Measurements from ENCODE around the gene ACTA1.

ACTA1 gene

GRCh38 chr1:229438021-229438420 is 4.1 kb upstream of the ACTA1 start:
- no peaks in the 10 kb centered on the region for H3K9me3 ChIP-seq (ENCODE audit: control insufficient read depth, insufficient read depth, low read depth, low read length)
- H3K9ac ChIP-seq (ENCODE audit: low read length), result no peak overlapping the region
- no peak overlapping the region for H3K4me3 ChIP-seq (ENCODE audit: low read depth, low read length)
- no peak overlapping the region for H3K27ac ChIP-seq (ENCODE audit: low read depth, low read length)
- H3K36me3 ChIP-seq (ENCODE audit: control insufficient read depth, insufficient read depth, low read length), result peaks cover 37% of the 10 kb centered on the region
- H3K4me1 ChIP-seq (ENCODE audit: control insufficient read depth, insufficient read depth, low read length), result peaks cover 5% of the 10 kb centered on the region; the same call in 1 of the 2 replicates
- H3K27me3 ChIP-seq (ENCODE audit: control insufficient read depth, insufficient read depth, low read length), result peaks cover 33% of the 10 kb centered on the region

DNA sequence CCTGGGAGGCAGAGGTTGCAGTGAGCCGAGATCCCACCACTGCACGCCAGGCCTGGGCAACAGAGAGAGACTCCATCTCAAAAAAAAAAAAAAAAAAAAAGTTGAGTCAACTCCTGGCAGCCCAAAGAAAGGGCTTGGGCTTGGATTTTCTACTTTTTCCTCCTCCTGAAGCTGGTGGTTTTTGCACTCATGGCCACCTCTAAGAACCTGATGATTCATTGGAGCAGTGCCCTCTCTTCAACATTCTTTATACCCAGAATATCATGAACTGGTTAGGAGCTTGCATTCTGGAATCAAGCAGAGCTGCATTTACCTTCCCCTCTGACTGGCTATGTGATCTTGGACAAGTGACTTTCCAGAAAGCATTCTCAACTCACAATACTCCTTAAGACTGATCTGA is 3.5 kb upstream of the ACTA1 start:
- H3K27me3 ChIP-seq (ENCODE audit: control insufficient read depth, insufficient read depth, low read length), result peaks cover 39% of the 10 kb centered on the region
- H3K36me3 ChIP-seq (ENCODE audit: control insufficient read depth, insufficient read depth, low read length), result peaks cover 32% of the 10 kb centered on the region
- no peak overlapping the region for H3K9ac ChIP-seq (ENCODE audit: low read length)
- H3K27ac ChIP-seq (ENCODE audit: low read depth, low read length), result no peak overlapping the region
- H3K4me1 ChIP-seq (ENCODE audit: control insufficient read depth, insufficient read depth, low read length), result peaks cover 5% of the 10 kb centered on the region; the same call in 1 of the 2 replicates
- H3K9me3 ChIP-seq (ENCODE audit: control insufficient read depth, insufficient read depth, low read depth, low read length), result no peaks in the 10 kb centered on the region
- no peak overlapping the region for H3K4me3 ChIP-seq (ENCODE audit: low read depth, low read length)

- no peak overlapping the region for H3K27ac ChIP-seq (ENCODE audit: low read depth, low read length)
- H3K9ac ChIP-seq (ENCODE audit: low read length), result no peak overlapping the region
- H3K27me3 ChIP-seq (ENCODE audit: control insufficient read depth, insufficient read depth, low read length), result peaks cover 51% of the 10 kb centered on the region
- H3K36me3 ChIP-seq (ENCODE audit: control insufficient read depth, insufficient read depth, low read length), result peaks cover 20% of the 10 kb centered on the region
- H3K4me1 ChIP-seq (ENCODE audit: control insufficient read depth, insufficient read depth, low read length), result peaks cover 10% of the 10 kb centered on the region
- H3K9me3 ChIP-seq (ENCODE audit: control insufficient read depth, insufficient read depth, low read depth, low read length), result no peaks in the 10 kb centered on the region
- H3K4me3 ChIP-seq (ENCODE audit: low read depth, low read length), result no peak overlapping the region
Observed at GRCh38 chr1:229436201-229436600, 2.3 kb upstream of the ACTA1 start.

DNA sequence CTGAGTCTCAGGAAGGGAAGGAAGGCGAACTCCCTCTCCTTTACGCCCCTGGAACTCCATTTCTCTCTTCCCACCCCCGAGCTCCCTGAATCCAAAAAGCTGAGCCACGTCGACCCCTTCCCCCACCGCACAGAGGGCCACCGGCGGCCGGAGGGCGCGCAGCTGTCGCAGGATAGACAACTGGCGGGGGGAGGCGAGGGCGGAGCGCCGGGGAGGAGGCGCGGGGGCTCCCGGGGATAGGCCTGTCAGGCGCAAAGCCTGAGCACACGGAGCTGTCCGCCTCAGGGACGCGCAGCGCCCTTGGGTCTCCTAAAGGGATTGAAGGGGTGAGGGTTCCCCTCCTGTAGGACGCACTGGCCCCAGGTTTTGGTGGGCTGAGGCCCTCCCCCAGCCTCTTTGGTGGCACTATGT is 752 bp upstream of the ACTA1 start:
- Histone ChIP-seq H3K27me3 (ENCODE audit: control insufficient read depth, insufficient read depth, low read length) (peaks cover 63% of the 10 kb centered on the region), H3K4me3 (ENCODE audit: low read depth, low read length) (peak overlapping the region; percentile 67), H3K9ac (ENCODE audit: low read length) (peak overlapping the region; percentile 89), H3K36me3 (ENCODE audit: control insufficient read depth, insufficient read depth, low read length) (peaks cover 8% of the 10 kb centered on the region; the same call in 1 of the 2 replicates), H3K27ac (ENCODE audit: low read depth, low read length) (peak overlapping the region; percentile 10; the same call in 1 of the 2 replicates), H3K9me3 (ENCODE audit: control insufficient read depth, insufficient read depth, low read depth, low read length) (no peaks in the 10 kb centered on the region), H3K4me1 (ENCODE audit: control insufficient read depth, insufficient read depth, low read length) (peaks cover 13% of the 10 kb centered on the region)

GRCh38 chr1:229433364-229434004 is 410 bp downstream of the ACTA1 start:
- Histone ChIP-seq H3K4me1 (ENCODE audit: control insufficient read depth, insufficient read depth, low read length) (peaks cover 13% of the 10 kb centered on the region), H3K4me3 (ENCODE audit: low read depth, low read length) (peak overlapping the region; percentile 67), H3K9ac (ENCODE audit: low read length) (peak overlapping the region; percentile 89), H3K36me3 (ENCODE audit: control insufficient read depth, insufficient read depth, low read length) (0 out of 2 replicates have a peak, but pooled peaks cover 4% of the 10 kb centered on the region), H3K9me3 (ENCODE audit: control insufficient read depth, insufficient read depth, low read depth, low read length) (no peaks in the 10 kb centered on the region), H3K27ac (ENCODE audit: low read depth, low read length) (no peak overlapping the region), H3K27me3 (ENCODE audit: control insufficient read depth, insufficient read depth, low read length) (peaks cover 63% of the 10 kb centered on the region)

DNA sequence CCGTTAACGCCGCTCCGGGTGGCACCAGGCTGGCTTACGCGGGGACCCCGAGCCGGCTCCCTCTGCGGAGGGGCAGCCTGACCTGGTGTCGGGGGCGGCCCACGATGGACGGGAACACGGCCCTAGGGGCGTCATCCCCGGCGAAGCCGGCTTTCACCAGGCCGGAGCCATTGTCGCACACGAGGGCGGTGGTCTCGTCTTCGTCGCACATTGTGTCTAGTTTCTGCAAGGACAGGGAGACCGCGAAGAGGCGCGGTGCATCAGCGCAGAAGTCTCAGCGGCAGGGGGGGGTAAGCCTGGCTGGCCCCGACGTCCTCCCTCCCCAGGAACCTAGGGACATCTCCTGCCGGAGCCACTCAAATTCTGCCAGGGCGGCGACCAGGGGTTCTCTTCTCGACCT is 989 bp downstream of the ACTA1 start:
- peak overlapping the region; percentile 35; the same call in 1 of the 2 replicates for H3K4me3 ChIP-seq (ENCODE audit: low read depth, low read length)

DNA sequence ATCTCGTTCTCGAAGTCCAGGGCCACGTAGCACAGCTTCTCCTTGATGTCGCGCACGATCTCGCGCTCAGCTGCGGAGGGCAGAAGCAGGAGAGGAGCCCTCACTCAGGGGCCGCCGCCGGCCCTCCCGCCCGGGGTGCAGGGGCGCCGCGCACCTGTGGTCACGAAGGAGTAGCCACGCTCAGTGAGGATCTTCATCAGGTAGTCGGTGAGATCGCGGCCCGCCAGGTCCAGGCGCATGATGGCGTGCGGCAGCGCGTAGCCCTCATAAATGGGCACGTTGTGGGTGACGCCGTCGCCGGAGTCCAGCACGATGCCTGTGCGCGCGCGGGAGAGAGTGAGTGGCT is 1.8 kb downstream of the ACTA1 start:
- Histone ChIP-seq H3K9me3 (ENCODE audit: control insufficient read depth, insufficient read depth, low read depth, low read length) (no peaks in the 10 kb centered on the region), H3K9ac (ENCODE audit: low read length) (no peak overlapping the region), H3K27me3 (ENCODE audit: control insufficient read depth, insufficient read depth, low read length) (peaks cover 63% of the 10 kb centered on the region), H3K4me1 (ENCODE audit: control insufficient read depth, insufficient read depth, low read length) (peaks cover 13% of the 10 kb centered on the region), H3K4me3 (ENCODE audit: low read depth, low read length) (peak overlapping the region; percentile 36; the same call in 1 of the 2 replicates), H3K27ac (ENCODE audit: low read depth, low read length) (no peak overlapping the region), H3K36me3 (ENCODE audit: control insufficient read depth, insufficient read depth, low read length) (no peaks in the 10 kb centered on the region)

More for the DNA sequence above, 989 bp downstream of the ACTA1 start:
- Histone ChIP-seq H3K9ac (ENCODE audit: low read length) (peak overlapping the region; percentile 89), H3K27me3 (ENCODE audit: control insufficient read depth, insufficient read depth, low read length) (peaks cover 63% of the 10 kb centered on the region), H3K27ac (ENCODE audit: low read depth, low read length) (no peak overlapping the region), H3K9me3 (ENCODE audit: control insufficient read depth, insufficient read depth, low read depth, low read length) (no peaks in the 10 kb centered on the region), H3K36me3 (ENCODE audit: control insufficient read depth, insufficient read depth, low read length) (no peaks in the 10 kb centered on the region), H3K4me1 (ENCODE audit: control insufficient read depth, insufficient read depth, low read length) (peaks cover 13% of the 10 kb centered on the region)

- H3K9ac ChIP-seq (ENCODE audit: low read length), result no peak overlapping the region
- no peaks in the 10 kb centered on the region for H3K9me3 ChIP-seq (ENCODE audit: control insufficient read depth, insufficient read depth, low read depth, low read length)
- no peaks in the 10 kb centered on the region for H3K36me3 ChIP-seq (ENCODE audit: control insufficient read depth, insufficient read depth, low read length)
- peak overlapping the region; percentile 38 for H3K4me3 ChIP-seq (ENCODE audit: low read depth, low read length)
- H3K27ac ChIP-seq (ENCODE audit: low read depth, low read length), result no peak overlapping the region
- H3K27me3 ChIP-seq (ENCODE audit: control insufficient read depth, insufficient read depth, low read length), result peaks cover 64% of the 10 kb centered on the region
- peaks cover 13% of the 10 kb centered on the region for H3K4me1 ChIP-seq (ENCODE audit: control insufficient read depth, insufficient read depth, low read length)
Observed at GRCh38 chr1:229431284-229432115, 2.4 kb downstream of the ACTA1 start.

DNA sequence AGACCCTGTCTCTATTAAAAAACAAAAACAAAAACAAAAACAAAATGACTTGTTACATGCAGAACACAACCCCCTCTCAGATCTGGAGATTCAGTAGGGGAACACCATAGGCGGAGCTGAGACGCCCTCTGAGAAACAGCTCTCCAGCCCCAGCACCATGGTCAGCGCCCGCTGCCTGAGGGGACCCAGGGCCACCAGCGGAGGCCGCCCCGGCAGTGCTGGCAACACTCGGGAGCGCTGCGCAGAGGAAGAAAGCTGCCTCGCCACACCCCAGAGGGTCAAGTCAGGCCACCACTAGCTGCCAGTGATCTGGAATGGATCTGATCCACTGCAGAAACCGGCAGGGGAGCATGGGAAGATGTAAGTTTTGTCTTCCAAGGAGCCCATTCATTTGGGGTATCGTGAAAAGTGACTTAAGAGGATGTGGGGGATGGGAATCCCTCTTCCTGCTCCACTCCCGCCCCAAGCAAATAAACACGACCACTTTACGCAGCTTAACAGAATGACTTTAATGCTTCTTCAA is 3.1 kb downstream of the ACTA1 start:
- Histone ChIP-seq H3K27me3 (ENCODE audit: control insufficient read depth, insufficient read depth, low read length) (peaks cover 66% of the 10 kb centered on the region), H3K27ac (ENCODE audit: low read depth, low read length) (no peak overlapping the region), H3K9ac (ENCODE audit: low read length) (no peak overlapping the region), H3K36me3 (ENCODE audit: control insufficient read depth, insufficient read depth, low read length) (no peaks in the 10 kb centered on the region), H3K4me1 (ENCODE audit: control insufficient read depth, insufficient read depth, low read length) (peaks cover 13% of the 10 kb centered on the region), H3K4me3 (ENCODE audit: low read depth, low read length) (peak overlapping the region; percentile 38), H3K9me3 (ENCODE audit: control insufficient read depth, insufficient read depth, low read depth, low read length) (no peaks in the 10 kb centered on the region)

DNA sequence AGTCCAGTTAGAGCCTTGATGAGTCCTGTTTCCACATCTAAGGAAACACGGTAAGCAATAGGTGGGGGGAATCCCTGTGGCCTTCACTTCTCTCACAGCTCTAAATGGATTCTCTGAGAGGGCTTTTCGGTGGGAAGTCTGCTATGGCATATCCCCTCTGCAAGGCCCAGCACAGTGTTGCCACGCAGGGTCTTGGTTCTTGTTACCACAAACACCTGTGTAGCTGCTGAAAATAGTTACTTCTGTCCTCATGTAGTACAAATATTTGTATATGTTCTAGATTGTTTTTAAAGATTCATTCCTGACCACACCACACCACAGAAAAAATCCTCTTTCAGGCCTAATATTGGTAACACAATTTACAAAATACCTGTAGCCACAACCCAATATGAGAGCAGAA is 5.6 kb downstream of the ACTA1 start:
- Histone ChIP-seq H3K27me3 (ENCODE audit: control insufficient read depth, insufficient read depth, low read length) (peaks cover 45% of the 10 kb centered on the region), H3K9me3 (ENCODE audit: control insufficient read depth, insufficient read depth, low read depth, low read length) (peaks cover 4% of the 10 kb centered on the region; the same call in 1 of the 2 replicates), H3K4me1 (ENCODE audit: control insufficient read depth, insufficient read depth, low read length) (peaks cover 9% of the 10 kb centered on the region), H3K36me3 (ENCODE audit: control insufficient read depth, insufficient read depth, low read length) (no peaks in the 10 kb centered on the region), H3K27ac (ENCODE audit: low read depth, low read length) (no peak overlapping the region), H3K9ac (ENCODE audit: low read length) (no peak overlapping the region), H3K4me3 (ENCODE audit: low read depth, low read length) (no peak overlapping the region)

GRCh38 chr1:229427572-229427971 is 6.3 kb downstream of the ACTA1 start:
- Histone ChIP-seq H3K9me3 (ENCODE audit: control insufficient read depth, insufficient read depth, low read depth, low read length) (peaks cover 4% of the 10 kb centered on the region; the same call in 1 of the 2 replicates), H3K27ac (ENCODE audit: low read depth, low read length) (no peak overlapping the region), H3K36me3 (ENCODE audit: control insufficient read depth, insufficient read depth, low read length) (no peaks in the 10 kb centered on the region), H3K9ac (ENCODE audit: low read length) (no peak overlapping the region), H3K4me1 (ENCODE audit: control insufficient read depth, insufficient read depth, low read length) (peaks cover 9% of the 10 kb centered on the region), H3K27me3 (ENCODE audit: control insufficient read depth, insufficient read depth, low read length) (peaks cover 39% of the 10 kb centered on the region), H3K4me3 (ENCODE audit: low read depth, low read length) (no peak overlapping the region)
